Measurements from ENCODE around the gene VASP. TPM values are rescaled to one million over a fixed set of nuclear protein-coding genes. Genes with fewer than 3 reads are reported as not detected.

The VASP gene
- total and polyA plus RNA-seq, 2 donors (not counting 3 experiments of a cell fraction or from before 2014, with no cell fraction given), result 94.3 to 154 TPM

GRCh38 chr19:45503909-45504308 lies 3.4 kb upstream of the VASP start:
- dilution Hi-C loops (cut with MboI; ENCODE audit: extremely low pct_ligation_motif_present, low sequenced_read_pairs), result no loop called here
- H3K4me3 ChIP-seq (replicated peaks in 1 of 3; ENCODE audit: insufficient read depth in 1 of 3, low read depth in 1 of 3, low read length in 3 of 3), result no peak overlapping the region
- CTCF ChIA-PET, result no interaction called here

More at GRCh38 chr19:45503909-45504308, 3.4 kb upstream of the VASP start:
- FAIRE-seq (no peak), DNase-seq (ENCODE audit: low read depth, low spot score) (no peak)
- Histone ChIP-seq H2AFZ (ENCODE audit: low read depth, low read length) (no peak overlapping the region), H3K79me2 (ENCODE audit: control insufficient read depth, insufficient read depth, low read length) (peaks cover 19% of the 10 kb centered on the region), H3K4me2 (ENCODE audit: insufficient read depth, low read length) (no peak overlapping the region), H3K27me3 (ENCODE audit: control insufficient read depth in 2 of 2, insufficient read depth in 2 of 2, low read length in 2 of 2) (no peaks in the 10 kb centered on the region), H3K9me1 (replicated peaks; ENCODE audit: control insufficient read depth, extremely low read depth, insufficient read depth, low read length) (no peaks in the 10 kb centered on the region), H3K4me1 (ENCODE audit: control insufficient read depth, extremely low read depth, insufficient read depth, low read length) (peaks cover 15% of the 10 kb centered on the region), H3K27ac (ENCODE audit: insufficient read depth, low read depth, low read length) (no peak overlapping the region), H3K36me3 (ENCODE audit: control insufficient read depth in 2 of 2, extremely low read depth in 1 of 2, insufficient read depth in 2 of 2, low read length in 2 of 2) (no peaks in the 10 kb centered on the region), H3K9me3 (replicated peaks; ENCODE audit: control insufficient read depth, insufficient read depth, low read length) (no peaks in the 10 kb centered on the region), H4K20me1 (replicated peaks; ENCODE audit: control insufficient read depth, extremely low read depth, insufficient read depth, low read length) (no peaks in the 10 kb centered on the region), H3K9ac (replicated peaks; ENCODE audit: extremely low read depth, insufficient read depth, low read length) (no peak overlapping the region)
- no TSS peak for BruUV-seq (replicated peaks)
- TF ChIP-seq MYC (IDR thresholded peaks at IDR 0.05; ENCODE audit: low read depth, low read length), result no peak
- TF ChIP-seq POLR2A (IDR thresholded peaks at IDR 0.05; ENCODE audit: low read depth, low read length), result no peak
- no peak for TF ChIP-seq EZH2 (IDR thresholded peaks at IDR 0.05; ENCODE audit: borderline replicate concordance, low read depth, low read length, severe bottlenecking)
- no peak for TF ChIP-seq MAX (IDR thresholded peaks at IDR 0.05; ENCODE audit: insufficient read depth, insufficient read length)
- TF ChIP-seq POLR2AphosphoS5 (IDR thresholded peaks at IDR 0.05; ENCODE audit: insufficient read depth, low read depth, low read length), result no peak
- TF ChIP-seq JUN (IDR thresholded peaks at IDR 0.05; ENCODE audit: borderline replicate concordance, insufficient read depth, insufficient read length, low read depth), result no peak
- no peak for TF ChIP-seq GATA2 (IDR thresholded peaks at IDR 0.05; ENCODE audit: insufficient read depth, insufficient read length, low read depth, low read length)
- no peak for TF ChIP-seq FOS (IDR thresholded peaks at IDR 0.05; ENCODE audit: borderline replicate concordance, insufficient read depth, low read length)
- TF ChIP-seq, protein P1, sequence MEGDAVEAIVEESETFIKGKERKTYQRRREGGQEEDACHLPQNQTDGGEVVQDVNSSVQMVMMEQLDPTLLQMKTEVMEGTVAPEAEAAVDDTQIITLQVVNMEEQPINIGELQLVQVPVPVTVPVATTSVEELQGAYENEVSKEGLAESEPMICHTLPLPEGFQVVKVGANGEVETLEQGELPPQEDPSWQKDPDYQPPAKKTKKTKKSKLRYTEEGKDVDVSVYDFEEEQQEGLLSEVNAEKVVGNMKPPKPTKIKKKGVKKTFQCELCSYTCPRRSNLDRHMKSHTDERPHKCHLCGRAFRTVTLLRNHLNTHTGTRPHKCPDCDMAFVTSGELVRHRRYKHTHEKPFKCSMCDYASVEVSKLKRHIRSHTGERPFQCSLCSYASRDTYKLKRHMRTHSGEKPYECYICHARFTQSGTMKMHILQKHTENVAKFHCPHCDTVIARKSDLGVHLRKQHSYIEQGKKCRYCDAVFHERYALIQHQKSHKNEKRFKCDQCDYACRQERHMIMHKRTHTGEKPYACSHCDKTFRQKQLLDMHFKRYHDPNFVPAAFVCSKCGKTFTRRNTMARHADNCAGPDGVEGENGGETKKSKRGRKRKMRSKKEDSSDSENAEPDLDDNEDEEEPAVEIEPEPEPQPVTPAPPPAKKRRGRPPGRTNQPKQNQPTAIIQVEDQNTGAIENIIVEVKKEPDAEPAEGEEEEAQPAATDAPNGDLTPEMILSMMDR (IDR thresholded peaks at IDR 0.05; ENCODE audit: extremely low read depth in 1 of 2, insufficient read depth in 1 of 2, low read depth in 1 of 2, low read length in 2 of 2), result no peak
- intact Hi-C loops (cut with micrococcal nuclease), result no loop called here
- POLR2A ChIA-PET, result interaction anchor here (0.7 kb wide), 1 partner anchor 1193 kb away, joined by 5 read pairs; no protein-coding TSS in a partner anchor
